GM18951 (cell line): ENCODE results near the gene IP6K3.

Source experiments
- POLR2A ChIP-seq: IDR thresholded peaks from 4 replicates; pipeline ENCODE4 v1.6.1; 2011; ENCODE audit warnings: mild to moderate bottlenecking; ENCODE audit not compliant: insufficient read length, insufficient read depth; ENCODE audit errors: extremely low read depth
- in situ Hi-C: fragments of 300-500 bp; cut with MboI; formaldehyde crosslinking; loops from one replicate; pipeline ENCODE4 v1.12.0; 2022; ENCODE audit warnings: low sequenced_read_pairs, mixed read lengths, inconsistent platforms; ENCODE audit not compliant: unreplicated experiment

IP6K3 gene

GRCh38 chr6:33673851-33674250, 72.9 kb downstream of the IP6K3 start:
- TF ChIP-seq POLR2A = no peak
- in situ Hi-C loops = no loop called here

DNA sequence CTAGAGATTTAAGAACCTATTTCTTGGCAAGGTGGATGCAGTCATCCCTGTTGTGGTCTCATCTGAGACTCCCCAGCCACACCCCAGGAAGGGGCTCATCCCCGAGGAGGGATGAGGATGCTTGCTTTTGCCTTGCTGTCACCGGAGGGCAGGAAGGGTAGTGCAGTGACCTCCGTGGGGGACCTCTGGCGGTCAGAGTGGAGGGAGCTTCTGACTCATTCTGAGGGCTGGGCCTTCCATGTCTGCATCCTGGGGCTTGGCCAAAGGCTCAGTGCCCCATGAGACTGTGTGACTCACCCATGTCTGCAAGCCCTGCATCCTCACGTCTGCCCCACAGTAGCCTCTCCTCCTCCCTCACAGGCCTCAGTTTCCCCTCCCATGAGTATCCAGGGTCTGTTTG, 73.9 kb downstream of the IP6K3 start:
- TF ChIP-seq POLR2A = no peak
- in situ Hi-C loops = no loop called here

DNA sequence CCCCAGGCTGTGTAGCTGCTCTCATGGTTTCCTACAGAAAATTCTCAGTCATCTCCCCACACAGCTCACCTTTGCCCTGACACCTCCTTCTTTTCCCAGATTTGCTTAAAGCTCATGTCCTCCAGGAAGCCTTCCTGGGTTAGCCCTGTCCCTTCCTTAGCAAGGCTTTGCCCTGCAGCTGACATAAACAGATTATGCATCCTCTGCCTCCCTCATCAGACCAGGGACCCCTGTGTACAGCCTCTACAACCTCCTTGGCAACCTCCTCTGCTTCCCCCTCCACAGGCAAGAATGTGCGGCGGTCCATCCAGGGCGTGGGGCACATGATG, 75.0 kb downstream of the IP6K3 start:
- in situ Hi-C loops = no loop called here
- TF ChIP-seq POLR2A = no peak
